NCI-H187 treated with DMSO at 0.1 percent for 48 hours (cell line): ENCODE data around the gene HMGXB4.

Experiments
- DNase-seq: peaks from one replicate; lab custom pipeline; 2025; lab: John Stamatoyannopoulos, UW

The HMGXB4 gene

DNA sequence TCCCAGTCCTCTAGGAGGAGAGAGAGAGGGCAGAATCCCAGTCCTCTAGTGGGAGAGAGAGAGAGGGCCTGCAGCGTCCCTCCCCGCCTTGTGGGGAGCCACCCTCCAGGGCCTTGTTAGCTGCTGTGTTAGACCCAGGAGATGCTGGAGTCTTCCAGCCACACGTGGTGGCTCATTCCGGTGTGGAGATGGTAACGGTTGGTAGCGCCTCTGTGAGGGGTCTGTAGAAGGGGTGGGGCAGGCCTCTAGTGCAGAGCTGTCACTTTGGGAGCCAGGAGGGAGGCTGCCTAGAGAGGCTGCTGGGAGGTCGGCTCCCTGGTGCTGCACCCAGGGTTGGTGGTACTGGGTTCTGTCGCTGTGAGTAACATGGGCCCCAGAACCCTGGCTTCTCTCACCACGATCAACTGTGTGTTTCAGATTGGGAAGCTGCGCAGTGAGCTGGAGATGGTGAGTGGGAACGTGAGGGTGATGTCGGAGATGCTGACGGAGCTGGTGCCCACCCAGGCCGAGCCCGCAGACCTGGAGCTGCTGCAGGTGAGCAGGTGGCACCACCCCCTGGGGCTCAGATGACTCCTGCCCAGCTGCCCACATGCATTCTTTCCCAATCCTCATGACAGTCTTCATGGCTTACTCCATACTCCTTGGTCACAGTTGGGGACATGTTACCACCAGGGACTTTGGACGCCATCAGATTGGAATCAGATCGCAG lies 69.7 kb downstream of the HMGXB4 start:
- no peak for DNase-seq

DNA sequence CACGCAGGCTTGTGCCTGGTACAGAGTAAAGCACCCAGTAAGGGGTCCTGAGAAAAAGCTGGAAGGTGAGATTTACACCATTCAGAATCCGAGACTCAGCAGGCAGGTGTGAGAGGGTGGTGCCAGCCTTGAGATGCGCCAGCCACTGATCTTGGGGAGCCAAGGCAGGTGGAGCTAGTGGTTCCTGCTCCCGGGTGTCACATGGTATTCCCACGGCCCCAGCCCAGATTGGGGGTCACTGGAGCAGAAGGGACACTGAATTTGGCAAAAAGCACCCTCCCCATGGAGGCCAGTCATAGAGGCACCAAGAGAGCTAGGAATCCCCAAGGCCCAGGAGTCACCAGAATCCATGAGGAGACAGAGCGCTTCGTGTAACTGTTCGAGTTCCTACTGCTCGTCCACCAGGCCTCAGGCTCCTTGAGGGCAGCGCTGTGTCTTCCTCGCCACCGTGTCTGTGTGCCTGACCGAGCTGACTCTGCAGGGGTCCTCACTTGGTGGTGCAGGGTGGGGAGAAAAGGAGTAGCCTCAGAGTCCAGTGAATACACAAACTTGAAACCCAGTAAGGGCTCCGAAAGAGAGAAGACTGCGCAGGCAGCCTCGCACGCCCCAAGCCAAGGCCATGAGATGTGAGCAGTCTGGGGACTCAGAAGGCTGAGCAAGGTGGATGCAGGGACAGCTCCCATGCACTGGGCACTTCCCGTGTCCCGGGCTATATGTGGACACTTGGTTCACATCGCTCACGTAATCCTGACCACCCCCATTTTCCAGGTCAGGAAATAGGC lies 70.6 kb downstream of the HMGXB4 start:
- no peak for DNase-seq

DNA sequence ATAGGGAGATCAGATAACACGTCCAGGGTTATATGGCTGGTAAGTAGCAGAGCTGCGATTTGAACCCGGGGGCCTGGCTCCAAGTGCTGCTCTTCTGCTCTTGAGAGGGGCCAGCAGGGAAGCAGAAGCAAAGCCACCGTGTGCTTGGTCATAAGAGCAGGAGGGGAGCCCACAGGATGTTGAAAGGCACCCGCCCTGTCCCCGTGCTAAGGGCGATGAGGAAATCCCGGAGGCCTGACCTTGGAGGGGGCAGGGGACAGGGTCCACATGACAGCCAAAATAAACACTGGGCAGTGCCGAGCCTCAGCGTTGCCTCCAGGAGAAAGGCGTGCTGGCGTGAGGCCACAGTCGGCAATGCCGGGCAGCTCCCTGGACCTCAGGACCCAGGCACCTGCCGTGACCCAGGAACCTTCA lies 71.2 kb downstream of the HMGXB4 start:
- no peak for DNase-seq

DNA sequence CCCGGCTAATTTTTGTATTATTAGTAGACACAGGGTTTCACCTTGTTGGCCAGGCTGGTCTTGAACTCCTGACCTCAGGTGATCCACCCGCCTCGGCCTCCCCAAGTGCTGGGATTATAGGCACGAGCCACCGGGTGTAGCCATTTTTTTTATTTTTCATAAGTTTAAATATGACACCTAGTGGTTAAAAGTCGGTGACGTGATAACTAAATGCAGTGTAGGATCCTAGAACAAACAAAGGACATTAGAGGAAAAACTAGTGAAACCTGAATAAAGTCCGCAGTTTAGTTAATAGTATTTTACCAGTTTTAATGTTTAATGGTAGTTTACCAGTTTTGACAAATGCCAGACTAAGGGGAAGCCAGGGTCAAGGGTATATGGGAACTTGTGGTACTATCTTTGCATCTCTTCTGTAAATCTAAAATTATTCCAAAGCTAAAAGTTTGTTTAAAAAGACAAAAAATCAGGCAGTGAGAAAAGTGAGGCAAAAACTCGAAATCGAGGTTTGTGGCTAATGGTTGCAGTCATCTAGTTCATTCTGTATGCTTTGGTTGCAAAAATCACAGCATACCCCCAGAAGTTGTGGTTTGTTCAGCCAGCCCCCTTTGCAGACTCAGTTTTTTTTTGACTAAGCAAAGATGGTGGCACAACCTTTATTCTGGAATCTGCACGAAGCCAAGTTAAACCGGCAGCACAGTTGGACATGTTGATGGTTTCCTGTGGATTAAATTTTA lies 72.0 kb downstream of the HMGXB4 start:
- no peak for DNase-seq

DNA sequence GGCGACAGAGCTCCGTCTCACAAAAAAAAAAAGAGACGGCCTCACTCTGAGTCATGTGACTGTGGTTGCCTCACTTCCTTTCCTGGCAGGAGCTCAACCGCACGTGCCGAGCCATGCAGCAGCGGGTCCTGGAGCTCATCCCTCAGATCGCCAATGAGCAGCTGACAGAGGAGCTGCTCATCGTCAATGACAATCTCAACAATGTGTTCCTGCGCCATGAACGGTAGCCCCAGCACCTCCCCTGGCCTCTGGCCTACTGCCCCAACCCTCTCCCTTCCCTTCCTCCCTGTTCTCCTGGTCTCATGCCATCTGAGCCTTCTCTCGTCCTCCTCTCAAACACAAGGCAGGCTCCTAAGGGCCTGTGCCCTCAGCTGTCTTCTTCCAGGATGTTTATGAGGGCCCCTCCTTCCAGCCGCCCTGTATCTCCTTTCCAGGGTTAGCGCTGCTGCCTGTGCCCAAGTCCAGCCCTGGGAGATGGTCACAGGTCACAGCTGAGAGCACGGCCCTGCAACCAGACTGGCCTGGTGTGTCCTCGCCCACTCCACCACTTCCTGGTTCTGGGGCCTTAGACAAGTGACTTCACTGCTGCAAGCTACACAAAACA lies 73.1 kb downstream of the HMGXB4 start:
- no peak for DNase-seq

DNA sequence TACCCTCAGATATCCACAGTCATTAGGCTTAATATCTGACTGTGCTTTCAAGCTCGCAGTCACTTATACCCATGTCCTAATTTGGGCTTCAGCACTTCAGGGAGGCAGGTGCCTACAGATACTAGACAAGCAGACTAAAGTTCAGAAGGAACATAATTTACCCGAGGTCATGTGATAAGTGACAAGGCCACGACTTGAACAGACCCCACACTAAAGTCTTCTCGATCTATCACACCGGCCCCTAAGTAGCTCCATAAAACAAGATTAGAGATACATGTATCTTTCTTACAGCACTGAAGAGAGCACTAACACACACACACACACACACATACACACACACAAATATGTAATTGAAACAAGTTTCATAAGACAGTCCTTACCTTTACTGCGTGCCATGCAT lies 75.0 kb downstream of the HMGXB4 start:
- no peak for DNase-seq

DNA sequence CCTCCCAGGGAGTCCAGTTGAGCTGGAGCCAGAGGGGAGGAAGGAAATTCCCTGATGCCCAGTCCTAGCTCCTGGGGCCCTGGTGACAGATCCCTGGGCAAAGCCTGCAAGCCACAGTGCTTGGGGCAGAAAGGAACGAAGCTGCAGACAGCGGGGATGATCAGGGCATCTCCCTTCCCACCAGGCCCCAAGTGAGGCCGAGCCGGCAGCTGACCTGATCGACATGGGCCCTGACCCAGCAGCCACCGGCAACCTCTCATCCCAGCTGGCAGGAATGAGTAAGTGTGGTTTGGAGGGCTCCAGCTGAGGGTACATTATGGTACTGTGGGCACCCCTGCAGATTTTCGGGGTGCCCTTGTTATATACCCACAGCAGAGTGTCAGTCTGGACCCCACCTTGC lies 75.9 kb downstream of the HMGXB4 start:
- DNase-seq, result no peak

DNA sequence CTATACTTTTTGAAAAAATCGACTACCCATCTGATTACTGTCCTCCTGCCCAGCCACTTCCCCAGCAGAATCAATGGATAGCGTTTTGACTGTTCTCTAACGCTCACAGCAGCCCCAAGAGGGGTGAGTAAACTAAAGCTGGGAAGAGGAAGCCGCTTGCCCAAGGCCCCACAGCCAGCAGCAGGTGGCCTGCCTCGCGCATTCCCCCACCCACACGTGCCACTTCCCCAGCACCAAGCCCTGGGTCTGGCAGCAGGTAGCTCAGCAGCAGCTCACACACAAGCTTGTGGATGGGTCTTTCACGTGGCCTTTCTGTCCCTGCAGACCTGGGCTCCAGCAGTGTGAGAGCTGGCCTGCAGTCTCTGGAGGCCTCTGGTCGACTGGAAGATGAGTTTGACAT lies 76.7 kb downstream of the HMGXB4 start:
- no peak for DNase-seq

DNA sequence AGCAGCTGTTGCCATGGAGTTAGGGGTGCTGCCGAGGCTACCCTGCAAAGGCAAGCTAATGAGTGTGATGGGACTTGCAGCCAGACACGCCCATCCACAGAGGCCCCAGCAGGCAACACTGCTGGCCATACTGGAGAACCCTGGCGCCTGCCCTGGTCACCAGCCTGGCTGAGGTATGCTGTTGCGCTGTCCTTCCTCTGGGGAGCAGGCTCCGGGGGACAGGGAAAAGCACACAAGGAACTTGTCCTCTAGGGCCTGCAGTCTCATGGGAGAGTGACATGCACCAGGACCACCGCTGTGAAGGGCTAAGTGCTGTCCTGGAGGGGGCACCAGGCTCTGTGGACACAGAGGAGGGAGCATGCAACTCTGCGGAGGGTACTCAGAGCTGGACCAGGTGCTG lies 78.2 kb downstream of the HMGXB4 start:
- DNase-seq, result no peak

DNA sequence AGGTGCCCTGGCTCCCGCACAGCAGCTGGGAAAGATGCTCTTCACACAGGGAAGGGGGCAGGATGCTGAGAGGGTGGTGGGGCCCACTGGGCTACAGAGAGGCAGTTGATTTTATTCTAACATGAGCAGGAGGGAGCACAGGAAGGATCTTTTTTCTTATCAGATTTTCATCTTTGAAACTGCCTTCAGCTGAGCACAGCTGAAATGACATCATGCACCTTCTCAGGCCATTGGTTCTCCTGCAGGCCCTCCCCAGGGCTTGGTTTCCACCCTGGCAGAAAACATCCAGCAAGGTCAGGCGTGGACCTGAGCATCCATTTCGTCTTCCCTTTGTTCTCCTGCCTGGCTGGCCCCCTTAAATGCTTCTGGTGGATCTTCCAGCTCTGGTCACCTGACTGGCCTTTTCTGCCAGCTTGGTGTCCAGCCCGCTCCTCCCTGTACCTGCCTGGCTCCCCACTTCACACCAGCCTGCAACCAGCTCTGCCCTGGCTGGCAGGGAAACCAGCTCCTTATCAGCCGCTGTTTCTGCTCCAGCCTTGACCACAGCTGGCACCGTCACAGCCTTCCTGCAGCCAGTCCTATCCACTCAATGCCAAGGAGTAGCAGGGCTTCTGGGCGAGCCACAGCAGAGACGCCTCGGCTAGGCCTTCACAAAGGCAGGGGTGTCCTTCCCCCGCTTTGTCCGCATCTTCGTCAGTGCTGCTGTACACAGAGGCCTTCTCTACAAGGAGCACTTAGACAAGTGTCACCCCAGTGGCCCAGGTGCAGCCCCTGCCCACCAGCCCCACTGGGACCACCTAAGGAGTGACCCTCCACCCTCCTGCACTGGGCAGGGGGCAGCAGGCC lies 78.9 kb downstream of the HMGXB4 start:
- no peak for DNase-seq

DNA sequence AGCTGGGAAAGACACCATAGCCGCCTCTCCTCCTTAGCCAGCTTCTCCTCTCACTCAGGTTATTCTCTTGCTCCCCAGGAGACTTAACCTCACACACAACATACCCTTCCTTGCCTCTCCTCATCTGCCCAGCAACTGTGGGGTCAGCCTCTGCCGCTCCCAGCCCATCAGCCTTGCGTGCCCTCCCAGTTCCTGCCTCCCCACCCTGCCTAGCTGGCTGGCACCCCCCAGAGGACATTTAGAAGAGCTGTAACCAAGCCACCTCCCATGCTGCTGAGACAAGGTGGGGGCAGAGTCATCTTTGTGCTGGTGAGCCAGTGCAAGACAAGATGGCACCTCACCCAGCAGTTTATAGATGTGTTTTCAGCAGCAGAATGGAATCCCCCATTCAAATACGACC lies 80.6 kb downstream of the HMGXB4 start:
- no peak for DNase-seq

DNA sequence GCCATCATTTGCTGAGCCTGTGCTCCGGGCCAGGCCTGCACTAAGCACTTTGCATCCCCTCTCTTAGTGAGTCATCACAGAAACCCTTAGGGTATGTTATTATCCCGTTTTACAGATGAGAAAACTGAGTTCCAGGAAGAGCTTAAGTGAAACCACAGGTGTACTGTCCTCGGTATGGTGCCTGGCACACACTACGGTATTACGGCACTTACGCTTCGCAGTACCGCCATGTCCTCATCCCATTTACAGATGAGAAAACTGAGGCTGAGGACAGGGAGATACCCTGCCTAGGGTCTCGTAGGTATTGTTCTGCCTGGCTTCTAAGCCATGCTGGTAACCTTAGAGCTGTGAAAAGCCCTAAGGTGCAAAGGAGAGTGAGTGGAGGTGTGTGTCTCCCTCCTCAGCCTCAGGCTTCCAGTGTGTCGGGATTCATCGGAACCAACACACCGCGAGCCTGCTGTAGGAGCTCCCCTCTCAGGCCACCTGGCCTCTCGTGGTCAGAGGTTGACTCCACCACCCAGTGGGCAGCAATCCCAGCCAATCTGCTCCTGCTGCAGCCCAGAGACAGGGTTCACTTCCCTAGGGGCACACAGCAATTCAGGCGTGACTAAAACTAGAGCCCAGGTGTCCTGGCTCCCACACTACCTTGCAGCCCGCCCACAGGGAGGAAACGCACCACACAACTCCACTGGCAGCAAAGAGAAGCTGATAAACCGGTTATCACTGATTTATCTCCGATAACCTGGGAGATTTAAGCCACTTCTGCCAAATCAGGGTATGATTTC lies 84.0 kb downstream of the HMGXB4 start:
- DNase-seq, result no peak

DNA sequence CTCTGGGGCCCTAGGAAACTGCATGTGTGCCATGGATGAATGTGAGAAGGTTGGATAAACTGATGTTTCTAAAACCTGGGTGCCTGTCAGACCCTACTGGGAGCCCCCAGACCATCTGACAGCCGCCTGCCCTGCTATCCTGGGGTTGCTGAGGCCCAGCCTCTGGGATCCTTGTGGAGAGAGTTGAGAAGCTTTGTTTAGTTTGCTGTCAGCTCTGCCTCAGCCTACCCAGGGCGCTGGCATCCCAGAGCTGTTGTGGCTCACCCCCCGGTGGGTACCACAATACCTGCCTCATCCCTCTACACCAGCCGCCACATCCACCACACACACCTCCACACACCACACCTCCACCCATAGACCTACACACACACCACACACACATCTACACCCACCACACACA lies 85.1 kb downstream of the HMGXB4 start:
- no peak for DNase-seq

DNA sequence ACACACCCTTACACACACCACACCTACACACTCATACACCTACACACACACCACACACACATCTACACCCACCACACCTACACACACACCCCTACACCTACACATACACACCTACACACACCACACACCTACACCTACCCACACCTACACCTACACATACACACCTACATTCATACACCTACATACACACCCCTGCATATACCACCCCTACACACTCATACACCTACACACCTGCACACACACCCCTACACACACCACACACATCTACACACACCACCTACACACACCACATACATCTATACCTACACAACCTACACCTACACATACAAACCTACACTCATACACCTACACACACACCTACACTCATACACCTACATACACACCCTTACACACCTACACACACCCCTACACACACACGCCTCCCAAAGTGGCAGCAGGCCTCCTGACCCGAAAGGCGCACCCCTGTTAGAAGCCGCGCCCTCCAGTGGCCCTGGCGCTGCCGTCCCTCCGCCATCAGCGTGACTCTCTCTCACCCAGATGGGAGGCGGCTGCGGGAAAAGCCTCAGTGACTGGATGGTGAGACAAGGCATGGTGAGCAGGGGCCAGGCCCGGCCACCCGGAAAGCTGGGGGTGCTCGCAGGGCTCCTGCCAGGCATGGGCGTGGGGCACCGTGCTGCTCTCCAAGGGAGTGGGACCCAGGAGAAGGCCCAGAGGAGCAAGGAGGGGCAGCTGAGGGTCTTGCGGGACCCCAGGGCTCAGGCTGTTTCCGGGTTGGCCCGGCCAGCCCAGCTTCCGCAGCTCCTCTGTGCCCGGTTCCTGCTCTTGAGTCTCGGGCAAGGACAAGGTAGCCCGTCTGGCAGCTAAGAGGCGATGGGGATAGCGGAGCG lies 86.6 kb downstream of the HMGXB4 start:
- DNase-seq, result no peak

DNA sequence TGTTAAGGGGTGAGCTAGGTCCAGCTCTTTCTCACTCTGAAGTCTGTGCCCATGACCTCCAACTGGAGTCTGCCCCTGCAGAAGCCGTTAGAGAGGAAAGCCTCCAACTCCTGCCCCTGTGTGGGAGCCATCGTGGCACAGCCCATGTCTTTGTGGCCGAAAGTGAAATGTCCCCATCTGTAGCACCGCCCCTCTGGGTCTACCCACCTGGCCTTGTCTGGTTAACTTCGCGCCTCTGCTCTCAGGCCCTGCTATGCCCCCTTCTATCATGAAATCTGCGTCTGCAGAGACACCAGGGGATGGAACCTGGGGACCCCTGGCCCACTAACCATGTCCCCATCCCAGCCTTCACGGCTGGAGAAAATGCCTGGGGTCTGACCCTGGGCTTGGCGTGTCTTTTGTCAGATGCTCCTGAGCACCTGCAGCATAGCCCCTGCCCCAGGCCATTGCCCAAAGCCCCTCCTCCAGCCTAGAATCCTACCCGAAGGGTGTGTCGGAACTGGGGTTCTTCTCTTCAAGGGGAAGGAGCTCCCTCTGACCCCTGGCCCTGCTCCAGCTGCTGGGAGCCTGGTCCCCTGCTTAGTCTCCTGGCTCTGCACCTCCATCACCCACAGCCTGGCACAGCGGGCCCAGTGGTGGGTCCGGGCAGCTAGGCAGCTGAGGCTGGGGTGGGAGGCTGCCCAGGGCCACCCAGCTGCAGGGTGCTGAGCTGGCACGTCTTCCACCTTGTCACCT lies 87.8 kb downstream of the HMGXB4 start:
- no peak for DNase-seq
